CD4-positive, CD25-positive, alpha-beta regulatory T cell (primary cell): ENCODE measurements around the gene CNTN5. TPM values are rescaled to one million over a fixed set of nuclear protein-coding genes. Genes with fewer than 3 reads are reported as not detected.

Source experiments
- ATAC-seq, 2 donors: fragments of 150-1000 bp; cut with Tn5 transposase; one replicate each; pipeline ENCODE4 v1.10.0; 2021; ENCODE audit warnings: low read depth in 2 of 2, moderate number of reproducible peaks in 2 of 2, moderate library complexity in 1 of 2
- DNase-seq, 3 donors: peaks; one replicate each; pipeline versions ENCODE4 v3.0.0 to v3.0.0-alpha.2; 2012 to 2022; ENCODE audit warnings: mixed read lengths in 1 of 3
- H3K27ac ChIP-seq: one replicate; pipeline ENCODE4 v1.7.0; 2013; ENCODE audit warnings: mild to moderate bottlenecking, low read length; ENCODE audit not compliant: insufficient read depth, poor library complexity, severe bottlenecking
- H3K27me3 ChIP-seq: one replicate; pipeline ENCODE4 v1.7.0; 2013; ENCODE audit warnings: low read length; ENCODE audit not compliant: control insufficient read depth, insufficient read depth
- H3K36me3 ChIP-seq: one replicate; pipeline ENCODE4 v1.7.0; 2013; ENCODE audit warnings: mild to moderate bottlenecking, low read length, moderate library complexity; ENCODE audit not compliant: control insufficient read depth, insufficient read depth
- H3K4me1 ChIP-seq: 2 replicates; pipeline ENCODE4 v1.7.0; 2013; ENCODE audit warnings: mild to moderate bottlenecking, low read length; ENCODE audit not compliant: insufficient read depth, control insufficient read depth, poor library complexity, severe bottlenecking
- H3K4me3 ChIP-seq: one replicate; pipeline ENCODE4 v1.7.0; 2013; ENCODE audit warnings: low read depth, mild to moderate bottlenecking, low read length, moderate library complexity
- H3K9me3 ChIP-seq, 2 experiments: 1 replicate in 1 of 2; 2 replicates in 1 of 2; pipeline ENCODE4 v1.7.0; 2013; ENCODE audit warnings: low read length in 2 of 2, mild to moderate bottlenecking in 1 of 2, moderate library complexity in 1 of 2; ENCODE audit not compliant: control insufficient read depth in 2 of 2
- H3K27ac Mint-ChIP-seq, 3 donors: one replicate each; pipeline ENCODE4 v1.8.0; 2020 to 2022; ENCODE audit warnings: mild to moderate bottlenecking in 3 of 3, mixed read lengths in 3 of 3, moderate library complexity in 2 of 3
- H3K27me3 Mint-ChIP-seq: one replicate; pipeline ENCODE4 v1.8.0; 2022; ENCODE audit warnings: mild to moderate bottlenecking, mixed read lengths
- H3K36me3 Mint-ChIP-seq: one replicate; pipeline ENCODE4 v1.8.0; 2020; ENCODE audit warnings: mixed read lengths
- H3K4me1 Mint-ChIP-seq, 4 donors: one replicate each; pipeline ENCODE4 v1.8.0; 2020 to 2022; ENCODE audit warnings: mixed read lengths in 4 of 4, mild to moderate bottlenecking in 1 of 4
- H3K4me3 Mint-ChIP-seq, 4 donors: one replicate each; pipeline ENCODE4 v1.8.0; 2020 to 2022; ENCODE audit warnings: mild to moderate bottlenecking in 4 of 4, mixed read lengths in 4 of 4, moderate library complexity in 3 of 4
- H3K9me3 Mint-ChIP-seq, 7 donors: one replicate each; pipeline ENCODE4 v1.8.0; 2020 to 2022; ENCODE audit warnings: mixed read lengths in 7 of 7, mild to moderate bottlenecking in 3 of 7, moderate library complexity in 2 of 7
- polyA plus RNA-seq, 4 donors: library from polyadenylated mRNA; unstranded; fragments of 300-500 nt; fragmentation: Illumina TruSeq; gene quantifications; one replicate each; pipeline ENCODE4 v1.2.3, GENCODE V29; 2021
- total RNA-seq: library from RNA; stranded (reverse); gene quantifications from one replicate; pipeline ENCODE4 v1.2.3, GENCODE V29; 2022

Gene CNTN5
- total and polyA plus RNA-seq, 5 donors from 2014 or later: not detected

DNA sequence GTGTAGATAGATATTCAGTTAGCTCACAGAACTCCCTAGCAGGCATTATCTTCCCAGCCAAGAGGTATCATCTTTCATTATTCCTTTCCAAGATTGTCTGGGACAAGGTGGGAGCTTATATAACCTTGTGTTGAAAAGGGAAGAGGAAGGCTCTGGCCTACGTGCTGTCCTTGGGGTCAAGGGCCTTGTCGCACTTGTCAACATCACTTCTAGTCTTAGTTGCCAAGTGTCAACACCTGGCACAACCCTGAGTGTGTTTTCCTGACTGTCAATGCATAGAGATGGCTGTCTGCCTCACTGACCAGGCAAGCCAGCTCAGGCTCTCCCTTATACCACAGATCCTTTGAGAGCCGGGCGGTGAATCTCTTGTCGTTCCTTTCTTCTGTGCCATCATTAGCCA, 331.9 kb downstream of the CNTN5 start:
- no peak for ATAC-seq
- Mint-ChIP-seq H3K27me3 (no peaks in the 10 kb centered on the region), H3K27ac (no peak overlapping the region), H3K4me1 (no peaks in the 10 kb centered on the region), H3K36me3 (no peaks in the 10 kb centered on the region), H3K4me3 (no peak overlapping the region), H3K9me3 (peaks cover 1 to 16% (median 9%) of the 10 kb centered on the region in 7 donors)
- no peak for DNase-seq
- peaks cover 3 to 7% of the 10 kb centered on the region in 2 experiments for H3K9me3 ChIP-seq
- H3K36me3 ChIP-seq: no peaks in the 10 kb centered on the region
- no peaks in the 10 kb centered on the region for H3K4me1 ChIP-seq
- H3K4me3 ChIP-seq: no peak overlapping the region
- H3K27ac ChIP-seq: no peak overlapping the region
- no peaks in the 10 kb centered on the region for H3K27me3 ChIP-seq

DNA sequence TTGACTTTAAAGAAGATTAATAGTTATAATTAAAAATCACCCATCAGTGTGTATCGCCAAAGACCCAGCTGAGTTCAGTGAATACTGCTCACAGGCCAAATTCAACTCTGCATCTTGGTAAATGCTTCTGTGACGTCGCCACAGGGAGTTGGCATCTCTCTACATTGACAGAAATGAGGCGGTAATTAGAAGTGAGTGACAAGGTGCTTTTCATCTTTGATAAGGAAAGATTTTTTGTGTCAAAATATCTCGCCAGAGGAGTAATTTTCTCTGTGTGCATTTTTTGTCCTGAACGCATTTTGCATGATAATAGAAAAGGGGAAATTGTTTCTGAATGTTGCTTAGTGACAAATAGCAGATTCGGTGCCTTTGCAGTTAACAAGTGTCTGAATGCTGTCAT, 345.8 kb downstream of the CNTN5 start:
- Histone ChIP-seq H3K36me3 (no peaks in the 10 kb centered on the region), H3K27me3 (no peaks in the 10 kb centered on the region), H3K9me3 (peaks cover 0 to 1% of the 10 kb centered on the region in 2 experiments), H3K4me3 (no peak overlapping the region), H3K4me1 (no peaks in the 10 kb centered on the region), H3K27ac (no peak overlapping the region)
- H3K9me3 Mint-ChIP-seq: peaks cover 0 to 11% (median 2%) of the 10 kb centered on the region in 7 donors
- H3K27me3 Mint-ChIP-seq: no peaks in the 10 kb centered on the region
- H3K36me3 Mint-ChIP-seq: no peaks in the 10 kb centered on the region
- H3K4me3 Mint-ChIP-seq: no peak overlapping the region
- DNase-seq: no peak
- H3K4me1 Mint-ChIP-seq: no peaks in the 10 kb centered on the region
- ATAC-seq: no peak
- no peak overlapping the region for H3K27ac Mint-ChIP-seq

- Histone ChIP-seq H3K4me3 (no peak overlapping the region), H3K9me3 (peaks cover 0 to 4% of the 10 kb centered on the region in 2 experiments), H3K27me3 (no peaks in the 10 kb centered on the region), H3K27ac (no peak overlapping the region), H3K36me3 (no peaks in the 10 kb centered on the region), H3K4me1 (no peaks in the 10 kb centered on the region)
- H3K36me3 Mint-ChIP-seq: no peaks in the 10 kb centered on the region
- H3K27ac Mint-ChIP-seq: no peak overlapping the region
- H3K4me3 Mint-ChIP-seq: no peak overlapping the region
- peaks cover 0 to 11% (median 3%) of the 10 kb centered on the region in 7 donors for H3K9me3 Mint-ChIP-seq
- ATAC-seq (no peak), DNase-seq (no peak)
- no peaks in the 10 kb centered on the region for H3K4me1 Mint-ChIP-seq
- no peaks in the 10 kb centered on the region for H3K27me3 Mint-ChIP-seq
These were observed 347.8 kb downstream of the CNTN5 start for GRCh38 chr11:99368583-99368982.

GRCh38 chr11:99370549-99371216, 349.9 kb downstream of the CNTN5 start:
- no peaks in the 10 kb centered on the region for H3K36me3 ChIP-seq
- H3K27ac Mint-ChIP-seq: no peak overlapping the region
- no peaks in the 10 kb centered on the region for H3K4me1 Mint-ChIP-seq
- H3K9me3 ChIP-seq: peaks cover 0 to 3% of the 10 kb centered on the region in 2 experiments
- no peak overlapping the region for H3K4me3 Mint-ChIP-seq
- ATAC-seq (no peak), DNase-seq (no peak)
- H3K9me3 Mint-ChIP-seq: peaks cover 0 to 11% (median 3%) of the 10 kb centered on the region in 7 donors
- H3K27me3 Mint-ChIP-seq: no peaks in the 10 kb centered on the region
- no peaks in the 10 kb centered on the region for H3K27me3 ChIP-seq
- no peak overlapping the region for H3K27ac ChIP-seq
- H3K4me1 ChIP-seq: no peaks in the 10 kb centered on the region
- no peak overlapping the region for H3K4me3 ChIP-seq
- no peaks in the 10 kb centered on the region for H3K36me3 Mint-ChIP-seq

- Histone ChIP-seq H3K4me1 (no peaks in the 10 kb centered on the region), H3K27ac (no peak overlapping the region), H3K36me3 (no peaks in the 10 kb centered on the region), H3K9me3 (peaks cover 0 to 3% of the 10 kb centered on the region in 2 experiments), H3K27me3 (no peaks in the 10 kb centered on the region), H3K4me3 (no peak overlapping the region)
- Mint-ChIP-seq H3K27me3 (no peaks in the 10 kb centered on the region), H3K4me1 (no peaks in the 10 kb centered on the region), H3K36me3 (no peaks in the 10 kb centered on the region), H3K4me3 (no peak overlapping the region), H3K9me3 (peaks cover 0 to 11% (median 3%) of the 10 kb centered on the region in 7 donors), H3K27ac (no peak overlapping the region)
- DNase-seq: no peak
- no peak for ATAC-seq
These were observed 350.5 kb downstream of the CNTN5 start for GRCh38 chr11:99371257-99371656.

GRCh38 chr11:99376463-99376862, 355.7 kb downstream of the CNTN5 start:
- no peak for ATAC-seq
- no peaks in the 10 kb centered on the region for H3K36me3 ChIP-seq
- Mint-ChIP-seq H3K27ac (no peak overlapping the region), H3K36me3 (no peaks in the 10 kb centered on the region), H3K9me3 (peaks cover 0 to 15% (median 6%) of the 10 kb centered on the region in 7 donors), H3K27me3 (no peaks in the 10 kb centered on the region), H3K4me3 (no peak overlapping the region), H3K4me1 (no peaks in the 10 kb centered on the region)
- no peak overlapping the region for H3K4me3 ChIP-seq
- no peak overlapping the region for H3K27ac ChIP-seq
- DNase-seq: no peak
- H3K9me3 ChIP-seq: peaks cover 0 to 3% of the 10 kb centered on the region in 2 experiments
- no peaks in the 10 kb centered on the region for H3K4me1 ChIP-seq
- H3K27me3 ChIP-seq: no peaks in the 10 kb centered on the region

DNA sequence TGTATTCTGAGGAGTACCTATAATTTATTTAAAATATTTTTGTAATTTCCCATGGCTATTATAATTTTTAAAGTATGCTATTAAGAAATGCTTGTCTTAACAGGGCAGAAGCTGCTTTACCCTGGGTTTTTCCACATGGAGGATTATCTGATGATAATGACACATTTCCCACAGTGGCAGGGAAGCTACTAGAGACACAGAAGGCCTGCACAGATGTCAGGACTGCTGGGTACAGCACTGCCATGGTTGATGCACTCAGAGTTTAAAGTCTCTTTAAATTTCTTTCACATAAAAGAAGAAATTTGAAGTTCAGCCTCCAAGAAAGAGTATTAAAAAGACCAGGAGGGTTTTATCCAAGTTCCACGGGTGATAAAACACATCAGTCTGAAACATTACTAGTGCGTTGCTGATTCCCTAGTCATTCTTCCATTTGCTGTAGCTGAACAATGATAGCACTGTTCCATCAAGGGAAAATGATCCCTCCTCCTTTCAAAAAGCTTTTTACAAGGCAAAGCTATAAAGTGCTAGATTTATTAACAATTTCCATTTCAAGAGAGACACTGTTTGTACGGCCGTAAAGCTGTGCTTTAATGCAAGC, 363.0 kb downstream of the CNTN5 start:
- no peak overlapping the region for H3K27ac Mint-ChIP-seq
- no peak overlapping the region for H3K4me3 Mint-ChIP-seq
- no peaks in the 10 kb centered on the region for H3K4me1 ChIP-seq
- no peaks in the 10 kb centered on the region for H3K36me3 Mint-ChIP-seq
- H3K9me3 ChIP-seq: peaks cover 4 to 11% of the 10 kb centered on the region in 2 experiments
- no peaks in the 10 kb centered on the region for H3K27me3 Mint-ChIP-seq
- H3K4me1 Mint-ChIP-seq: no peaks in the 10 kb centered on the region
- H3K27ac ChIP-seq: no peak overlapping the region
- H3K9me3 Mint-ChIP-seq: peaks cover 2 to 32% (median 7%) of the 10 kb centered on the region in 7 donors
- DNase-seq: no peak
- no peak for ATAC-seq
- no peak overlapping the region for H3K4me3 ChIP-seq
- H3K27me3 ChIP-seq: no peaks in the 10 kb centered on the region
- H3K36me3 ChIP-seq: no peaks in the 10 kb centered on the region

GRCh38 chr11:99391245-99391644, 370.5 kb downstream of the CNTN5 start:
- Mint-ChIP-seq H3K4me3 (no peak overlapping the region), H3K27ac (no peak overlapping the region), H3K36me3 (no peaks in the 10 kb centered on the region), H3K9me3 (peaks cover 0 to 29% (median 6%) of the 10 kb centered on the region in 7 donors), H3K4me1 (no peaks in the 10 kb centered on the region), H3K27me3 (no peaks in the 10 kb centered on the region)
- no peak for DNase-seq
- H3K27me3 ChIP-seq: no peaks in the 10 kb centered on the region
- no peak overlapping the region for H3K27ac ChIP-seq
- H3K4me1 ChIP-seq: no peaks in the 10 kb centered on the region
- no peak overlapping the region for H3K4me3 ChIP-seq
- peaks cover 0 to 11% of the 10 kb centered on the region in 2 experiments for H3K9me3 ChIP-seq
- H3K36me3 ChIP-seq: no peaks in the 10 kb centered on the region
- ATAC-seq: no peak
